K562 (cell line): ENCODE measurements around the gene SPPL3. TPM values are rescaled to one million over a fixed set of nuclear protein-coding genes. Genes with fewer than 3 reads are reported as not detected.

ENCODE experiments used
- ATAC-seq: fragments of 200-7000 bp; cut with Tn5 transposase; 3 replicates; pipeline ENCODE4 v1.9.1; 2020; ENCODE audit warnings: moderate library complexity
- BruUV-seq: library from RNA; stranded (reverse); fragments of 400-500 nt; replicated peaks from 2 replicates; lab custom pipeline; 2021; lab: Mats Ljungman, UMichigan
- CTCF ChIA-PET: fragments of 300-600 bp; formaldehyde crosslinking; extraction: SDS; loops from one replicate; lab custom pipeline; 2021; ENCODE audit warnings: low intra/inter-chr PET ratio; lab: Yijun Ruan, JAX
- POLR2A ChIA-PET: fragments of 300-600, 350-650 bp; sonication (Branson Sonifier 250); formaldehyde crosslinking; extraction: SDS; loops from one replicate; lab custom pipeline; 2021; ENCODE audit warnings: antibody characterized with exemption, inconsistent platforms; lab: Yijun Ruan, JAX
- DNase-seq, 4 experiments: peaks; one replicate each; pipeline versions ENCODE4 v3.0.0 to v3.0.0-alpha.2; 2011 to 2018; ENCODE audit warnings: low spot score in 3 of 4, mixed read lengths in 3 of 4; ENCODE audit errors: extremely low read depth in 1 of 4
- FAIRE-seq: peaks from 2 replicates; lab custom pipeline; 2011; peaks lifted over from hg19 to GRCh38; lab: Jason Lieb, UNC
- H2AFZ ChIP-seq: 2 replicates; pipeline ENCODE4 v1.6.0; 2011; ENCODE audit warnings: low read depth, low read length, control low read depth, inconsistent platforms
- H3K27ac ChIP-seq: fragments of 200-600 bp; 3 replicates; pipeline ENCODE4 v1.8.0; 2011; ENCODE audit warnings: low read depth, mild to moderate bottlenecking, control low read depth, inconsistent platforms, low read length, moderate library complexity, mixed read lengths; ENCODE audit errors: extremely low read depth
- H3K27me3 ChIP-seq, 2 experiments: fragments of 300-600 bp in 1 of 2; 2 replicates in 1 of 2; 3 replicates in 1 of 2; pipeline versions ENCODE4 v1.6.0 to v1.8.0; 2011; ENCODE audit warnings: inconsistent platforms in 2 of 2, low read length in 2 of 2, mild to moderate bottlenecking in 1 of 2, mixed read lengths in 1 of 2, moderate library complexity in 1 of 2; ENCODE audit not compliant: control insufficient read depth in 2 of 2, insufficient read depth in 2 of 2
- H3K36me3 ChIP-seq: fragments of 300-600 bp; 3 replicates; pipeline ENCODE4 v1.8.0; 2011; ENCODE audit warnings: mild to moderate bottlenecking, low read length, inconsistent platforms; ENCODE audit not compliant: control insufficient read depth, insufficient read depth
- H3K4me1 ChIP-seq, 2 experiments: fragments of 200-600 bp in 1 of 2; replicated peaks in 1 of 2; 2 replicates in 1 of 2; 3 replicates in 1 of 2; pipeline versions ENCODE4 v1.5.1 to v1.8.0; 2011; ENCODE audit warnings: inconsistent platforms in 2 of 2, low read length in 2 of 2, mild to moderate bottlenecking in 1 of 2, mixed read lengths in 1 of 2, moderate library complexity in 1 of 2; ENCODE audit not compliant: control insufficient read depth in 2 of 2, insufficient read depth in 2 of 2
- H3K4me2 ChIP-seq: 2 replicates; pipeline ENCODE4 v1.6.1; 2011; ENCODE audit warnings: low read length, control low read depth, inconsistent platforms, mixed read lengths; ENCODE audit not compliant: insufficient read depth
- H3K4me3 ChIP-seq: fragments of 200-600 bp; sonication (generic), shearing (Covaris generic); 2 replicates; pipeline ENCODE4 v1.5.1; 2016; ENCODE audit warnings: control low read depth, inconsistent platforms
- H3K79me2 ChIP-seq: fragments of 200-600 bp; 3 replicates; pipeline ENCODE4 v1.8.0; 2011; ENCODE audit warnings: low read length, inconsistent platforms; ENCODE audit not compliant: control insufficient read depth, insufficient read depth
- H3K9ac ChIP-seq, 2 experiments: 2 replicates each; pipeline versions ENCODE4 v1.6.0 to v1.6.1; 2011; ENCODE audit warnings: low read depth in 2 of 2, low read length in 2 of 2, control low read depth in 1 of 2, inconsistent platforms in 1 of 2, mild to moderate bottlenecking in 1 of 2, mixed read lengths in 1 of 2; ENCODE audit not compliant: insufficient read depth in 1 of 2
- H3K9me1 ChIP-seq: one replicate; pipeline ENCODE4 v1.6.0; 2011; ENCODE audit warnings: inconsistent platforms, mild to moderate bottlenecking, low read length, moderate library complexity; ENCODE audit not compliant: control insufficient read depth, insufficient read depth
- H3K9me3 ChIP-seq: replicated peaks from 2 replicates; pipeline ENCODE4 v1.5.1; 2011; ENCODE audit warnings: low read depth, low read length, inconsistent platforms; ENCODE audit not compliant: control insufficient read depth, insufficient read depth
- H4K20me1 ChIP-seq: replicated peaks from 2 replicates; pipeline ENCODE4 v1.6.1; 2011; ENCODE audit warnings: low read length, inconsistent platforms, mixed read lengths; ENCODE audit not compliant: control insufficient read depth, insufficient read depth
- CCAR2 ChIP-seq: fragments of 200-400 bp; formaldehyde crosslinking; IDR thresholded peaks from 2 replicates; pipeline ENCODE4 v1.6.1; 2017; ENCODE audit warnings: mild to moderate bottlenecking, low read depth, low read length
- ETV1 ChIP-seq: fragments of 450-650 bp; conservative IDR thresholded peaks from 2 replicates; pipeline ENCODE4 v1.6.1; 2016; ENCODE audit warnings: missing genetic modification characterization, control low read depth, low read depth, missing compliant biosample characterization
- KHSRP ChIP-seq: fragments of 450-650 bp; IDR thresholded peaks from 2 replicates; pipeline ENCODE4 v1.6.1; 2017
- MCM3 ChIP-seq: fragments of 450-650 bp; IDR thresholded peaks from 2 replicates; pipeline ENCODE4 v1.6.1; 2016
- NFATC3 ChIP-seq: fragments of 450-650 bp; IDR thresholded peaks from 2 replicates; pipeline ENCODE4 v1.6.1; 2017; ENCODE audit warnings: mild to moderate bottlenecking
- POLR2H ChIP-seq: IDR thresholded peaks from 2 replicates; pipeline ENCODE4 v1.6.1; 2016; ENCODE audit warnings: missing genetic modification characterization, low read depth, mild to moderate bottlenecking, control low read depth, missing compliant biosample characterization, moderate library complexity
- THRAP3 ChIP-seq: fragments of 450-650 bp; IDR thresholded peaks from 2 replicates; pipeline ENCODE4 v1.6.1; 2016; ENCODE audit warnings: mild to moderate bottlenecking, inconsistent platforms, borderline replicate concordance
- ZNF232 ChIP-seq: sonication (generic); formaldehyde crosslinking; IDR thresholded peaks from 2 replicates; pipeline ENCODE4 v1.8.0; 2022; ENCODE audit warnings: mild to moderate bottlenecking, missing genetic modification reagents
- ZNF586 ChIP-seq: fragments of 450-650 bp; formaldehyde crosslinking; conservative IDR thresholded peaks from 2 replicates; pipeline ENCODE4 v1.4.0; 2020; ENCODE audit warnings: mild to moderate bottlenecking, moderate library complexity
- WGBS: fragments of 100-300 bp; shearing (Covaris generic); methylation state at CpG from one replicate; pipeline ENCODE4 v1.1.6; 2016; ENCODE audit warnings: low coverage, mixed read lengths; ENCODE audit not compliant: insufficient coverage; ENCODE audit errors: missing lambda C conversion rate; 5-methylcytosine and 5-hydroxymethylcytosine counted together
- in situ Hi-C: fragments of 300-500 bp; cut with MboI; formaldehyde crosslinking; loops from 4 replicates; pipeline ENCODE4 v1.15.0; 2018; ENCODE audit warnings: inconsistent platforms, mixed read lengths
- intact Hi-C: fragments of 100-400 bp; cut with micrococcal nuclease; formaldehyde crosslinking; loops from 2 replicates; pipeline ENCODE4 v1.14.2; 2022
- polyA plus RNA-seq, 8 experiments: library from polyadenylated mRNA; depleted of rRNA in 4 of 8; stranded (reverse) in 5 of 8; unstranded in 3 of 8; fragments of >200 nt; fragmentation: Nextera tagmentation in 2 of 8; fragmentation: Illumina TruSeq in 1 of 8; extraction: Ambion mirVana in 2 of 8; extraction: Trizol in 1 of 8; gene quantifications; 2 replicates each; pipeline versions ENCODE4 v1.2.1 to v1.2.3, GENCODE V29; 2011 to 2014; ENCODE audit warnings: inconsistent platforms in 1 of 8, missing spikeins in 1 of 8
- total RNA-seq, 7 experiments: library from RNA; depleted of rRNA in 6 of 7; stranded (reverse); fragments of >200 nt in 6 of 7; fragmentation: Illumina TruSeq in 2 of 7; extraction: Trizol in 2 of 7; gene quantifications; 2 replicates each; pipeline versions ENCODE4 v1.2.1 to v1.2.3, GENCODE V29; 2011 to 2021; ENCODE audit warnings: low replicate concordance in 1 of 7
- TF ChIP-seq, protein P1 (sequence below): fragments of 450-650 bp; formaldehyde crosslinking; IDR thresholded peaks from 2 replicates; pipeline ENCODE4 v1.4.0; 2020; ENCODE audit warnings: mild to moderate bottlenecking, moderate library complexity

The SPPL3 gene
- total and polyA plus RNA-seq, 9 of the 15 experiments (the other 6 are each of a cell fraction or from before 2014, with no cell fraction given): 2.9 to 32.1 (median 7.1) TPM

DNA sequence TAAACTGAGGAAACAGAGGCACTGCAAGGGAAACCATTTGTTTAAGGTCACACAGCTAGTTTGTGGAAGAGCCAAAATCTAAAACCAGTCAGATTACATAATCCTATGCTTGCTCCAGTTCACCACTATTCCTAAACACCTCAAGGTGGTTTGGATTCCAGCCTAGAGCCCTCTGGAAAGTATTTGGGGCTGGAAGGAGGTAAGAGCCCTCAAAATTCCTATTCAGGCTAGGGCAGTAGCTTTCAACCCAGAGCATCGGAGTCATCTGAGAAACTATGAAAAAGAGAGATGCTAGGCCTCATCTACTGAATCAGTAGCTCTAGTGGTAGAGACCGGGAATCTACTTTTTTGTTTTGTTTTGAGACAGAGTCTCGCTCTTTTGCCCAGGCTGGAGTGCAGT lies 16.0 kb upstream of the SPPL3 start:
- no peak for FAIRE-seq
- Histone ChIP-seq H3K4me1 (no peaks in the 10 kb centered on the region; a peak in 1 of 5 replicates), H3K36me3 (no peaks in the 10 kb centered on the region), H3K79me2 (no peaks in the 10 kb centered on the region), H2AFZ (no peak overlapping the region), H3K9ac (no peak overlapping the region), H3K9me3 (peaks cover 7% of the 10 kb centered on the region; the same call in 1 of the 2 replicates)
- no TSS peak for BruUV-seq
- TF ChIP-seq ZNF232 (CRISPR knock-in tag) (no peak), POLR2H (no peak), CCAR2 (no peak), KHSRP (no peak), MCM3 (no peak), ZNF586 (CRISPR knock-in tag) (no peak), THRAP3 (no peak), NFATC3 (no peak), ETV1 (tag) (no peak)
- TF ChIP-seq, protein P1, sequence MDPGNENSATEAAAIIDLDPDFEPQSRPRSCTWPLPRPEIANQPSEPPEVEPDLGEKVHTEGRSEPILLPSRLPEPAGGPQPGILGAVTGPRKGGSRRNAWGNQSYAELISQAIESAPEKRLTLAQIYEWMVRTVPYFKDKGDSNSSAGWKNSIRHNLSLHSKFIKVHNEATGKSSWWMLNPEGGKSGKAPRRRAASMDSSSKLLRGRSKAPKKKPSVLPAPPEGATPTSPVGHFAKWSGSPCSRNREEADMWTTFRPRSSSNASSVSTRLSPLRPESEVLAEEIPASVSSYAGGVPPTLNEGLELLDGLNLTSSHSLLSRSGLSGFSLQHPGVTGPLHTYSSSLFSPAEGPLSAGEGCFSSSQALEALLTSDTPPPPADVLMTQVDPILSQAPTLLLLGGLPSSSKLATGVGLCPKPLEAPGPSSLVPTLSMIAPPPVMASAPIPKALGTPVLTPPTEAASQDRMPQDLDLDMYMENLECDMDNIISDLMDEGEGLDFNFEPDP (CRISPR knock-in tag): no peak
- TF ChIP-seq, all 486 proteins: peak for 0
- Histone ChIP-seq H3K27ac (no peak overlapping the region), H3K27me3 (no peaks in the 10 kb centered on the region), H3K4me3 (no peak overlapping the region), H3K9me1 (no peaks in the 10 kb centered on the region), H3K4me2 (no peak overlapping the region), H4K20me1 (no peaks in the 10 kb centered on the region)
- ATAC-seq: no peak
- in situ Hi-C loops (no loop called here), intact Hi-C loops (no loop called here)
- CTCF ChIA-PET: no interaction called here
- no peak for DNase-seq
- 83% methylated on average over 3 of the region's 3 CpGs for WGBS
- POLR2A ChIA-PET: interaction anchor here (0.9 kb wide), 1 partner anchor 210 kb away, joined by 3 read pairs; the partner anchor contains the start of gene UNC119B
